Epithelial cell of esophagus (primary cell): ENCODE data around the gene ALDH7A1.

Experiments
- DNase-seq: peaks from one replicate; pipeline ENCODE4 v3.0.0; 2010; ENCODE audit warnings: low read depth
- H3K4me3 ChIP-seq: 2 replicates; pipeline ENCODE4 v1.5.1; 2011; ENCODE audit warnings: mild to moderate bottlenecking, low read length, control low read depth
- CTCF ChIP-seq: IDR thresholded peaks from 2 replicates; pipeline ENCODE4 v1.5.1; 2011; ENCODE audit warnings: low read depth, mild to moderate bottlenecking, low read length, control low read depth, inconsistent platforms; ENCODE audit not compliant: insufficient read depth; ENCODE audit errors: missing control alignments

The ALDH7A1 gene

GRCh38 chr5:126511961-126512360 is 83.1 kb downstream of the ALDH7A1 start:
- DNase-seq, result no peak
- no peak for TF ChIP-seq CTCF

GRCh38 chr5:126509339-126509738 is 85.7 kb downstream of the ALDH7A1 start:
- no peak for DNase-seq
- no peak overlapping the region for H3K4me3 ChIP-seq
- no peak for TF ChIP-seq CTCF

More at GRCh38 chr5:126511961-126512360, 83.1 kb downstream of the ALDH7A1 start:
- no peak overlapping the region for H3K4me3 ChIP-seq

- peak; percentile 30 for DNase-seq
- TF ChIP-seq CTCF, result no peak
- H3K4me3 ChIP-seq, result no peak overlapping the region
These were observed 86.1 kb downstream of the ALDH7A1 start for GRCh38 chr5:126508962-126509279.

- H3K4me3 ChIP-seq, result no peak overlapping the region
- no peak for DNase-seq
- TF ChIP-seq CTCF, result no peak
These were observed 86.6 kb downstream of the ALDH7A1 start for GRCh38 chr5:126508251-126508961.

GRCh38 chr5:126506079-126506478 is 88.9 kb downstream of the ALDH7A1 start:
- H3K4me3 ChIP-seq, result no peak overlapping the region
- TF ChIP-seq CTCF, result no peak
- DNase-seq, result no peak

- no peak overlapping the region for H3K4me3 ChIP-seq
- TF ChIP-seq CTCF, result no peak
- peak; percentile 85 for DNase-seq
These were observed 91.4 kb downstream of the ALDH7A1 start for GRCh38 chr5:126503602-126504104.

GRCh38 chr5:126501448-126501847 is 93.6 kb downstream of the ALDH7A1 start:
- no peak for DNase-seq
- H3K4me3 ChIP-seq, result no peak overlapping the region
- no peak for TF ChIP-seq CTCF
